Omental fat pad (tissue), 4 donors: Measurements from ENCODE around the gene PTX4. TPM values are rescaled to one million over a fixed set of nuclear protein-coding genes. Genes with fewer than 3 reads are reported as not detected.

Experiments used
- ATAC-seq: fragments of 150-250 bp; one replicate; pipeline ENCODE4 v1.9.1; 2016; ENCODE audit warnings: mild to moderate bottlenecking, moderate library complexity; ENCODE audit not compliant: low FRiP score
- DNase-seq: peaks from one replicate; pipeline ENCODE4 v3.0.0-alpha.2; 2019; ENCODE audit warnings: low spot score
- CTCF ChIP-seq, 3 donors: fragments of 450-650 bp; IDR thresholded peaks; one replicate each; pipeline ENCODE4 v1.5.1; 2016 to 2017; ENCODE audit warnings: antibody characterized with exemption in 3 of 3, mild to moderate bottlenecking in 3 of 3, moderate library complexity in 2 of 3
- total RNA-seq, 4 donors: library from RNA; depleted of rRNA; stranded (reverse); fragments of >200 nt; gene quantifications; one replicate each; pipeline ENCODE4 v1.1.0, GENCODE V29; 2016

The PTX4 gene
- total RNA-seq, 4 donors from 2014 or later, result not detected

- no peak for TF ChIP-seq CTCF (IDR thresholded peaks at IDR 0.05)
- ATAC-seq, result no peak
- no peak for DNase-seq
Observed at GRCh38 chr16:1458336-1458976, 30.3 kb downstream of the PTX4 start.

GRCh38 chr16:1457489-1458245 lies 31.1 kb downstream of the PTX4 start:
- TF ChIP-seq CTCF (IDR thresholded peaks at IDR 0.05), result no peak
- DNase-seq (no peak), ATAC-seq (no peak)

GRCh38 chr16:1456951-1457350 lies 31.8 kb downstream of the PTX4 start:
- DNase-seq (no peak), ATAC-seq (no peak)
- TF ChIP-seq CTCF (IDR thresholded peaks at IDR 0.05), result no peak

GRCh38 chr16:1455190-1456171 lies 33.3 kb downstream of the PTX4 start:
- ATAC-seq (no peak), DNase-seq (no peak)
- no peak for TF ChIP-seq CTCF (IDR thresholded peaks at IDR 0.05)

GRCh38 chr16:1454561-1454960 lies 34.2 kb downstream of the PTX4 start:
- TF ChIP-seq CTCF (IDR thresholded peaks at IDR 0.05), result no peak
- ATAC-seq, result no peak

GRCh38 chr16:1453316-1453715 lies 35.4 kb downstream of the PTX4 start:
- TF ChIP-seq CTCF (IDR thresholded peaks at IDR 0.05), result no peak
- ATAC-seq, result no peak
- DNase-seq, result no peak

More at GRCh38 chr16:1454561-1454960, 34.2 kb downstream of the PTX4 start:
- no peak for DNase-seq
